Psoas muscle (tissue), 8 donors: ENCODE data around the gene PTN. TPM values are rescaled to one million over a fixed set of nuclear protein-coding genes. Genes with fewer than 3 reads are reported as not detected.
"Not testable (repeated sequence)": the region's sequence is repeated elsewhere in the genome, so short reads cannot be mapped to it uniquely, and the experiment has no call there.

ENCODE experiments used
- ATAC-seq, 4 donors: fragments of 200-7000 bp; cut with Tn5 transposase; one replicate each; pipeline ENCODE4 v1.9.1; 2020; ENCODE audit warnings: moderate library complexity in 3 of 4, mild to moderate bottlenecking in 2 of 4
- DNase-seq, 2 donors: peaks; one replicate each; pipeline ENCODE4 v3.0.0-alpha.2; 2020
- H3K27ac ChIP-seq: fragments of 200-600 bp; one replicate; pipeline ENCODE4 v1.8.0; 2022
- H3K27me3 ChIP-seq, 3 donors: fragments of 200-600 bp in 1 of 3; one replicate each; pipeline versions ENCODE4 v1.6.1 to v1.8.0; 2013 to 2022; ENCODE audit warnings: low read length in 2 of 3, mild to moderate bottlenecking in 2 of 3, moderate library complexity in 1 of 3; ENCODE audit not compliant: insufficient read depth in 3 of 3
- H3K36me3 ChIP-seq, 2 donors: fragments of 200-600 bp in 1 of 2; one replicate each; pipeline versions ENCODE4 v1.6.1 to v1.8.0; 2013 to 2022; ENCODE audit warnings: low read depth in 1 of 2, mild to moderate bottlenecking in 1 of 2, moderate library complexity in 1 of 2; ENCODE audit not compliant: insufficient read depth in 1 of 2
- H3K4me1 ChIP-seq: fragments of 200-600 bp; one replicate; pipeline ENCODE4 v1.8.0; 2022
- H3K4me3 ChIP-seq: fragments of 200-600 bp; one replicate; pipeline ENCODE4 v1.8.0; 2022; ENCODE audit warnings: mild to moderate bottlenecking
- H3K9me3 ChIP-seq: fragments of 200-600 bp; one replicate; pipeline ENCODE4 v1.8.0; 2022
- WGBS, 3 donors: extraction: QIAGEN DNeasy Blood & Tissue Kit; methylation state at CpG; one replicate each; pipeline versions ENCODE4 v1.1.6 to v1.1.7; 2013; 5-methylcytosine and 5-hydroxymethylcytosine counted together
- intact Hi-C, 2 donors: fragments of 100-400 bp; cut with DNase I; formaldehyde crosslinking; loops; one replicate each; pipeline versions ENCODE4 v1.11.0 to v1.14.2; 2022
- polyA plus RNA-seq, 3 donors: library from polyadenylated mRNA; stranded (reverse); fragments of 200-250 nt; gene quantifications; one replicate each; pipeline ENCODE4 v1.2.3, GENCODE V29; 2013
- total RNA-seq, 4 donors: library from RNA; stranded (reverse); fragmentation: NEBNext Ultra II Directional in 2 of 4; extraction: Animal tissue kit (Norgen Biotek cat#: 25700) in 2 of 4; gene quantifications; one replicate each; pipeline versions ENCODE4 v1.2.1 to v1.2.4, GENCODE V29; 2021 to 2023
- TF ChIP-seq, protein P1 (sequence below): fragments of 200-600 bp; IDR thresholded peaks from one replicate; pipeline ENCODE4 v1.8.0; 2022; ENCODE audit warnings: antibody characterized with exemption
- donor health status: healthy with polysubstance abuse.
- donor health status: DM: no; HTN: no; CAD: no; lungs with moderate emphysema.
- donor health status: Bipolar disorder and iron deficiency.
- donor health status: healthy.
- donor health status: DM: yes; HTN: yes; CAD: no.
- donor health status: DM: no; HTN: no; CAD: no.
- donor health status: DM: no; HTN: no; CAD: no.
- donor health status: DM: yes; HTN: yes; CAD: no.

Gene PTN
- total and polyA plus RNA-seq, 7 donors = 0.13 to 4.2 (median 0.61) TPM

DNA sequence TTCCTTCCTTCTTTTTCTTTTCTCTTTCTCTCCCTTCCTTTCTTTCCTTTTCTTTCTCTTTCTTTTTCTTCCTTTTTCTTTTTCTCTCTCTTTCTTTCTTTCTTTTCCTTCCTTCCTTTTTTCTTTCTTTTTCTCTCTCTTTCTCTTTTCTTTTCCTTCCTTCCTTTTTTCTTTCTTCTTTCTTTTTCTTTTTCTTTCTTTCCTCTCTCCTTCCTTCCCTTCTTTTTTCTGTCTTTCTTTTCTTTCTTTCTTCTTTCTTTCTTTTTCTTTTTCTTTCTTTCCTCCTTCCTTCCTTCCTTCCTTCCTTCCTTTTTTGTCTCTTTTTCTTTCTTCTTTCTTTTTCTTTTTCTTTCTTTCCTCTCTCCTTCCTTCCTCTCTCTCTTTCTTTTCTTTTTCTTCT, 136.8 kb downstream of the PTN start:
- TF ChIP-seq, protein P1, sequence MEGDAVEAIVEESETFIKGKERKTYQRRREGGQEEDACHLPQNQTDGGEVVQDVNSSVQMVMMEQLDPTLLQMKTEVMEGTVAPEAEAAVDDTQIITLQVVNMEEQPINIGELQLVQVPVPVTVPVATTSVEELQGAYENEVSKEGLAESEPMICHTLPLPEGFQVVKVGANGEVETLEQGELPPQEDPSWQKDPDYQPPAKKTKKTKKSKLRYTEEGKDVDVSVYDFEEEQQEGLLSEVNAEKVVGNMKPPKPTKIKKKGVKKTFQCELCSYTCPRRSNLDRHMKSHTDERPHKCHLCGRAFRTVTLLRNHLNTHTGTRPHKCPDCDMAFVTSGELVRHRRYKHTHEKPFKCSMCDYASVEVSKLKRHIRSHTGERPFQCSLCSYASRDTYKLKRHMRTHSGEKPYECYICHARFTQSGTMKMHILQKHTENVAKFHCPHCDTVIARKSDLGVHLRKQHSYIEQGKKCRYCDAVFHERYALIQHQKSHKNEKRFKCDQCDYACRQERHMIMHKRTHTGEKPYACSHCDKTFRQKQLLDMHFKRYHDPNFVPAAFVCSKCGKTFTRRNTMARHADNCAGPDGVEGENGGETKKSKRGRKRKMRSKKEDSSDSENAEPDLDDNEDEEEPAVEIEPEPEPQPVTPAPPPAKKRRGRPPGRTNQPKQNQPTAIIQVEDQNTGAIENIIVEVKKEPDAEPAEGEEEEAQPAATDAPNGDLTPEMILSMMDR = no peak
- Histone ChIP-seq H3K36me3 (no peaks in the 10 kb centered on the region), H3K27me3 (no peaks in the 10 kb centered on the region), H3K27ac (no peak overlapping the region), H3K4me3 (no peak overlapping the region), H3K4me1 (no peaks in the 10 kb centered on the region), H3K9me3 (no peaks in the 10 kb centered on the region)
- intact Hi-C loops = no loop called here
- DNase-seq (no peak), ATAC-seq (no peak)

- 44 to 55% (median 48%) methylated on average over 4 of the region's 4 CpGs for WGBS, 3 donors
- no peak for DNase-seq
Observed at GRCh38 chr7:137204246-137204645, 139.3 kb downstream of the PTN start.

DNA sequence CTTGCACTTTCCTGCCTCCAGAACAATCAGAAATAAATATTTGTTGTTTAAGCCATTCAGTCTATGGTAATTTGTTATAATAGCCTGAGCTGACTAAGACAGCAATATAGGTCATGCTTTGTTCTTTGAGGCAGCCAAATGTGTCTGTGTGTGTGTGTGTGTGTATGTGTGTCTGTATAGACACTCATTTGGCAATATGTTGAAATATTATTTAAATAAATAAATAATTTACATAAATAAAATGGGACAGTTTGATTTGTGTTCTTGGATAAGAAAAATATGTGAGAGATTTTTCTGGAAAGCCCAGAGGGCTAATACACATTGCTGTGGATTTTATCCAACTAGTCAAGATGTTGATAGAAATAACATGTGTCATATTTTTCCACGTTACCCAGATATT, 140.2 kb downstream of the PTN start:
- TF ChIP-seq, protein P1 = no peak
- intact Hi-C loops = no loop called here
- no peaks in the 10 kb centered on the region for H3K27me3 ChIP-seq

More at GRCh38 chr7:137204246-137204645, 139.3 kb downstream of the PTN start:
- TF ChIP-seq, protein P1 = no peak
- Histone ChIP-seq H3K4me3 (no peak overlapping the region), H3K9me3 (no peaks in the 10 kb centered on the region), H3K27me3 (no peaks in the 10 kb centered on the region), H3K27ac (no peak overlapping the region), H3K36me3 (no peaks in the 10 kb centered on the region), H3K4me1 (no peaks in the 10 kb centered on the region)
- no peak for ATAC-seq
- intact Hi-C loops = no loop called here

DNA sequence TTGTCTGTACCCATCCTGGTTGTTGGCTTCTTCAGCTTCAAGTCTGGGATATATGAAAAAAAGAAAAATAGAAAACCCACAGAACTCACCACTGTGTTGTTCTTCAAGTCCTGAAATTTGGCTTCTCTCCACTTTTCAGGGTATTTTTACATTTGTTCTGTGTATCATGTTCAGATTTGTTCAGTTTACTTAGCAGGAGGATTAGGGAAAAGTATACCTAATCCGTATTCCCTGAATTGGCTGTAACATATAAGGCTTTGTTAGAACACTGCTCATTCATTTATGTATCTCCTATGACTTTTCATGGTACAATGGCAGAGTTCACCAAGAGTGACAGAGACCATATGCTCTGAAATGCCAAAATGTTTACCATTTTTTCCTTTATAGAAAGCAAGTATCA, 146.9 kb downstream of the PTN start:
- Histone ChIP-seq H3K36me3 (no peaks in the 10 kb centered on the region), H3K9me3 (no peaks in the 10 kb centered on the region), H3K4me3 (no peak overlapping the region), H3K4me1 (no peaks in the 10 kb centered on the region), H3K27me3 (no peaks in the 10 kb centered on the region), H3K27ac (no peak overlapping the region)
- 18 to 34% (median 22%) methylated on average over 1 of the region's 1 CpG for WGBS, 3 donors
- intact Hi-C loops = no loop called here
- ATAC-seq (no peak), DNase-seq (no peak)
- TF ChIP-seq, protein P1 = no peak

More for the DNA sequence above, 140.2 kb downstream of the PTN start:
- ATAC-seq = no peak
- Histone ChIP-seq H3K36me3 (no peaks in the 10 kb centered on the region), H3K4me3 (no peak overlapping the region), H3K9me3 (no peaks in the 10 kb centered on the region), H3K27ac (no peak overlapping the region), H3K4me1 (no peaks in the 10 kb centered on the region)
- 16 to 38% (median 19%) methylated on average over 1 of the region's 1 CpG for WGBS, 3 donors
- DNase-seq = no peak

DNA sequence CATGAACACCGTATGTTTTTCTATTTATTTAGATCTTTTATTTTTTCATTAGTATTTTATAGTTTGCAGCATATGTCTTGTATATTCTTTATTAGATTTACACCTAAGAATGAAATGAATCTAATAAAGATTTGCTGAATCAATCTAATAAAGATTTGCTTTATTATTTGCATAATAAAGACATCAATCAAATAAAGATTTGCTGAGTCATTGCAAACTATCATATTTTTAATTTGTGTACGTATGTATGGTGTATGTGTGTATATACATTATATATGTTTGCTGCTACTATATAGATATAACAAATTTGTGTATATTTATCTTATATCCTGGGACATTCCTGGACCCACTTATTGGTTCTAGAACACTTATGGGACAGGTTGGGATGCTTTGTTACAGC, 147.5 kb downstream of the PTN start:
- ATAC-seq = no peak
- no peak overlapping the region for H3K4me3 ChIP-seq
- H3K9me3 ChIP-seq = no peaks in the 10 kb centered on the region
- no peaks in the 10 kb centered on the region for H3K27me3 ChIP-seq
- no peak for DNase-seq
- intact Hi-C loops = no loop called here
- no peaks in the 10 kb centered on the region for H3K4me1 ChIP-seq
- TF ChIP-seq, protein P1 = no peak
- no peak overlapping the region for H3K27ac ChIP-seq
- H3K36me3 ChIP-seq = no peaks in the 10 kb centered on the region
- 77 to 98% (median 90%) methylated on average over 2 of the region's 2 CpGs for WGBS, 3 donors

GRCh38 chr7:137181619-137182018, 161.9 kb downstream of the PTN start:
- H3K27ac ChIP-seq, intact Hi-C loops, ATAC-seq, H3K36me3 ChIP-seq, H3K9me3 ChIP-seq, DNase-seq, H3K4me1 ChIP-seq, H3K27me3 ChIP-seq, H3K4me3 ChIP-seq: not testable (repeated sequence)
- WGBS, 3 donors = 84 to 92% (median 88%) methylated on average over 23 to 24 of the region's 25 CpGs
